SK-N-SH (cell line): ENCODE data around the gene INSRR. TPM values are rescaled to one million over a fixed set of nuclear protein-coding genes. Genes with fewer than 3 reads are reported as not detected.
A peak's percentile ranks its signal among the peaks of the same experiment; 100 is the strongest.

Experiments used
- CTCF ChIA-PET: fragments of 300-600, 350-600 bp; formaldehyde crosslinking; extraction: SDS; loops from one replicate; lab custom pipeline; 2021; lab: Yijun Ruan, JAX
- POLR2A ChIA-PET: fragments of 350-600 bp; sonication (Branson Sonifier 250); formaldehyde crosslinking; extraction: SDS; loops from one replicate; lab custom pipeline; 2020; ENCODE audit warnings: antibody characterized with exemption, inconsistent platforms; lab: Yijun Ruan, JAX
- DNase-seq: peaks from one replicate; pipeline ENCODE4 v3.0.0; 2012
- H2AFZ ChIP-seq: fragments of 200-600 bp; sonication (generic); 2 replicates; pipeline ENCODE4 v1.8.1; 2016; ENCODE audit warnings: antibody characterized with exemption, mild to moderate bottlenecking, low read depth
- H3F3A ChIP-seq: fragments of 200-600 bp; sonication (generic); replicated peaks from 2 replicates; pipeline ENCODE3; 2016; ENCODE audit warnings: antibody characterized with exemption, mild to moderate bottlenecking; ENCODE audit not compliant: insufficient read depth
- H3K27ac ChIP-seq, 2 experiments: fragments of 200-500 bp in 1 of 2; fragments of 200-600 bp in 1 of 2; sonication (Bioruptor generic) in 1 of 2; sonication (generic), shearing (Covaris generic) in 1 of 2; 2 replicates each; pipeline versions ENCODE4 v1.5.1 to v1.6.1; 2014 to 2016; ENCODE audit warnings: low read depth in 2 of 2, inconsistent platforms in 1 of 2, low read length in 1 of 2, mild to moderate bottlenecking in 1 of 2, mixed read lengths in 1 of 2
- H3K27me3 ChIP-seq: fragments of 200-600 bp; sonication (generic), shearing (Covaris generic); 2 replicates; pipeline ENCODE4 v1.6.1; 2016; ENCODE audit warnings: mixed run types; ENCODE audit not compliant: insufficient read depth
- H3K36me3 ChIP-seq, 2 experiments: fragments of 200-500 bp in 1 of 2; fragments of 200-600 bp in 1 of 2; sonication (Bioruptor generic) in 1 of 2; sonication (generic) in 1 of 2; replicated peaks in 1 of 2; 2 replicates each; pipeline versions ENCODE3 to v1.5.1; 2014 to 2016; ENCODE audit warnings: low read length in 1 of 2, mild to moderate bottlenecking in 1 of 2; ENCODE audit not compliant: insufficient read depth in 2 of 2, control insufficient read depth in 1 of 2
- H3K4me1 ChIP-seq, 2 experiments: fragments of 200-500 bp in 1 of 2; fragments of 200-600 bp in 1 of 2; sonication (Bioruptor generic) in 1 of 2; sonication (generic), shearing (Covaris generic) in 1 of 2; 2 replicates each; pipeline versions ENCODE4 v1.5.1 to v1.6.1; 2014 to 2016; ENCODE audit warnings: low read depth in 1 of 2, low read length in 1 of 2, mixed run types in 1 of 2; ENCODE audit not compliant: insufficient read depth in 2 of 2, control insufficient read depth in 1 of 2
- H3K4me2 ChIP-seq: fragments of 200-600 bp; sonication (generic), shearing (Covaris generic); 2 replicates; pipeline ENCODE4 v1.6.1; 2017; ENCODE audit warnings: mixed run types
- H3K4me3 ChIP-seq, 2 experiments: fragments of 200-500 bp in 1 of 2; fragments of 200-600 bp in 1 of 2; sonication (Bioruptor generic) in 1 of 2; sonication (generic), shearing (Covaris generic) in 1 of 2; 2 replicates each; pipeline versions ENCODE4 v1.5.1 to v1.8.1; 2014 to 2016; ENCODE audit warnings: low read depth in 2 of 2, inconsistent platforms in 1 of 2, low read length in 1 of 2, mild to moderate bottlenecking in 1 of 2, mixed read lengths in 1 of 2, moderate library complexity in 1 of 2
- H3K79me2 ChIP-seq: fragments of 200-600 bp; sonication (generic); 2 replicates; pipeline ENCODE4 v1.8.1; 2017; ENCODE audit warnings: mild to moderate bottlenecking; ENCODE audit not compliant: insufficient read depth
- H3K9ac ChIP-seq: fragments of 200-600 bp; sonication (generic); 2 replicates; pipeline ENCODE4 v1.6.1; 2017; ENCODE audit warnings: mixed run types
- H3K9me2 ChIP-seq: fragments of 200-600 bp; sonication (generic); 2 replicates; pipeline ENCODE4 v1.6.1; 2017; ENCODE audit warnings: mixed run types
- H3K9me3 ChIP-seq: fragments of 200-600 bp; sonication (generic); 2 replicates; pipeline ENCODE4 v1.6.1; 2017; ENCODE audit warnings: mixed run types, mild to moderate bottlenecking, moderate library complexity
- H4K20me1 ChIP-seq: fragments of 200-600 bp; sonication (generic); 2 replicates; pipeline ENCODE4 v1.6.1; 2017; ENCODE audit warnings: mild to moderate bottlenecking, mixed run types; ENCODE audit not compliant: insufficient read depth
- CTCF ChIP-seq: fragments of 200-600 bp; sonication (generic); IDR thresholded peaks from 2 replicates; pipeline ENCODE4 v1.6.1; 2017; ENCODE audit warnings: antibody characterized with exemption, mild to moderate bottlenecking, moderate library complexity
- EP300 ChIP-seq, 2 experiments: IDR thresholded peaks; 2 replicates each; pipeline versions ENCODE4 v1.4.0 to v1.6.1; 2012; ENCODE audit warnings: borderline replicate concordance in 1 of 2, low read depth in 1 of 2, low read length in 1 of 2
- FOSL2 ChIP-seq: IDR thresholded peaks from 2 replicates; pipeline ENCODE4 v1.4.0; 2012; ENCODE audit warnings: low read depth, mild to moderate bottlenecking, moderate library complexity, borderline replicate concordance
- FOXM1 ChIP-seq: IDR thresholded peaks from 2 replicates; pipeline ENCODE4 v1.4.0; 2012; ENCODE audit warnings: low read depth, mild to moderate bottlenecking
- GABPA ChIP-seq: IDR thresholded peaks from 2 replicates; pipeline ENCODE4 v1.4.0; 2012; ENCODE audit warnings: low read depth, mild to moderate bottlenecking
- GATA2 ChIP-seq: sonication (generic); formaldehyde crosslinking; IDR thresholded peaks from 2 replicates; pipeline ENCODE4 v1.5.0; 2020; ENCODE audit warnings: mild to moderate bottlenecking, missing genetic modification reagents
- JUND ChIP-seq: IDR thresholded peaks from 2 replicates; pipeline ENCODE4 v1.4.0; 2012
- RXRA ChIP-seq: IDR thresholded peaks from 2 replicates; pipeline ENCODE4 v1.4.0; 2012; ENCODE audit warnings: low read depth, mild to moderate bottlenecking, borderline replicate concordance
- TEAD4 ChIP-seq: IDR thresholded peaks from 2 replicates; pipeline ENCODE4 v1.4.0; 2012; ENCODE audit warnings: mild to moderate bottlenecking, borderline replicate concordance; ENCODE audit not compliant: insufficient read depth
- ZBTB33 ChIP-seq: IDR thresholded peaks from 2 replicates; pipeline ENCODE4 v1.4.0; 2012; ENCODE audit warnings: low read depth, borderline replicate concordance
- WGBS: methylation state at CpG from one replicate; pipeline ENCODE4 v1.1.6; 2017; ENCODE audit warnings: low lambda C conversion rate; 5-methylcytosine and 5-hydroxymethylcytosine counted together
- polyA plus RNA-seq, 3 experiments: library from polyadenylated mRNA; depleted of rRNA; stranded (reverse); fragments of >200 nt; gene quantifications; 2 replicates each; pipeline ENCODE4 v1.2.3, GENCODE V29; 2012

Gene INSRR
- polyA plus RNA-seq, 1 of the 3 experiments (the other 2 are of a cell fraction): 0.20 TPM

- CTCF ChIA-PET: interaction anchor here (1.2 to 9.4 kb wide), 8 partner anchors 7 to 239 kb away, joined by 3 to 110 read pairs (median 6); partner anchors contain the start of genes LRRC71 and PEAR1
- TF ChIP-seq EP300 (IDR thresholded peaks at IDR 0.05; ENCODE audit: borderline replicate concordance in 1 of 2, low read depth in 1 of 2, low read length in 1 of 2) (no peak), ZBTB33 (no peak), RXRA (no peak), JUND (no peak), GATA2 (CRISPR knock-in tag) (no peak), GABPA (no peak), TEAD4 (no peak), CTCF (no peak)
- no peaks in the 10 kb centered on the region for H4K20me1 ChIP-seq
- peak overlapping the region; percentile 74 for H3K9ac ChIP-seq
- peaks cover 24% of the 10 kb centered on the region for H3F3A ChIP-seq
- no peak overlapping the region for H3K4me3 ChIP-seq
- H3K9me3 ChIP-seq: no peaks in the 10 kb centered on the region
- H3K27me3 ChIP-seq: no peaks in the 10 kb centered on the region
- H3K36me3 ChIP-seq: no peaks in the 10 kb centered on the region
- peak overlapping the region; percentile 87 to 96 for H3K27ac ChIP-seq
- WGBS: 46% methylated on average over 4 of the region's 13 CpGs
- no peaks in the 10 kb centered on the region for H3K9me2 ChIP-seq
- POLR2A ChIA-PET: interaction anchor here (0.6 kb wide), 1 partner anchor 15 kb away, joined by 3 read pairs; no protein-coding TSS in a partner anchor
- H3K79me2 ChIP-seq: no peaks in the 10 kb centered on the region
- no peak overlapping the region for H2AFZ ChIP-seq
- H3K4me1 ChIP-seq: peaks cover 40 to 68% of the 10 kb centered on the region in 2 experiments; a peak in 3 of 4 replicates
- peak overlapping the region; percentile 77 for H3K4me2 ChIP-seq
- peak; percentile 75 for DNase-seq
These were observed 39.2 kb upstream of the INSRR start for GRCh38 chr1:156898161-156898566.

- Histone ChIP-seq H3K36me3 (no peaks in the 10 kb centered on the region), H3K79me2 (no peaks in the 10 kb centered on the region), H3K4me1 (peaks cover 40 to 63% of the 10 kb centered on the region in 2 experiments; a peak in 3 of 4 replicates), H3F3A (peaks cover 24% of the 10 kb centered on the region), H3K9me3 (no peaks in the 10 kb centered on the region), H4K20me1 (no peaks in the 10 kb centered on the region), H3K9ac (peak overlapping the region; percentile 74), H3K4me2 (peak overlapping the region; percentile 77), H3K4me3 (peak overlapping the region in 1 of 2 experiments; percentile 38; a peak in 1 of 4 replicates), H2AFZ (no peak overlapping the region), H3K27ac (peak overlapping the region; percentile 87 to 96), H3K9me2 (no peaks in the 10 kb centered on the region), H3K27me3 (no peaks in the 10 kb centered on the region)
- peak; percentile 82; the same call in 1 of the 2 replicates for TF ChIP-seq FOSL2
- no peak for TF ChIP-seq FOXM1
- CTCF ChIA-PET: interaction anchor here (0.6 to 9.4 kb wide), 11 partner anchors 14 to 238 kb away, joined by 3 to 110 read pairs (median 4); no protein-coding TSS in a partner anchor
- no peak for DNase-seq
- POLR2A ChIA-PET: interaction anchor here (0.6 kb wide), 1 partner anchor 16 kb away, joined by 3 read pairs; no protein-coding TSS in a partner anchor
- 52% methylated on average over 9 of the region's 14 CpGs for WGBS
These were observed 38.3 kb upstream of the INSRR start for GRCh38 chr1:156897078-156897825.
